ENCODE measurements around the gene CD68.

GRCh38 chr17:7592422-7593021 lies 13.1 kb downstream of the CD68 start:
- TF ChIP-seq POLR2A (IDR thresholded peaks at IDR 0.05) (no peak), CTCF (IDR thresholded peaks at IDR 0.05) (no peak)
